Smooth muscle cell (in vitro differentiated cells): ENCODE measurements around the gene BORCS6. TPM values are rescaled to one million over a fixed set of nuclear protein-coding genes. Genes with fewer than 3 reads are reported as not detected.

ENCODE experiments used
- DNase-seq: peaks from one replicate; lab custom pipeline; 2025; ENCODE audit not compliant: unreplicated experiment; lab: John Stamatoyannopoulos, UW
- H2AFZ ChIP-seq: fragments of 200-600 bp; sonication (generic); 2 replicates; pipeline ENCODE4 v1.6.0; 2016; ENCODE audit warnings: antibody characterized with exemption, low read depth, mild to moderate bottlenecking
- H3F3A ChIP-seq: fragments of 200-600 bp; sonication (generic); 2 replicates; pipeline ENCODE4 v1.6.0; 2017; ENCODE audit warnings: antibody characterized with exemption, low read depth
- H3K27ac ChIP-seq: fragments of 200-600 bp; sonication (generic); 2 replicates; pipeline ENCODE4 v1.5.1; 2016; ENCODE audit warnings: low read depth, mild to moderate bottlenecking
- H3K27me3 ChIP-seq: fragments of 200-600 bp; sonication (generic); 2 replicates; pipeline ENCODE4 v1.6.1; 2016; ENCODE audit warnings: low read depth, mild to moderate bottlenecking
- H3K36me3 ChIP-seq: fragments of 200-600 bp; sonication (generic); 2 replicates; pipeline ENCODE4 v1.5.1; 2016; ENCODE audit warnings: low read depth
- H3K4me1 ChIP-seq: fragments of 200-600 bp; sonication (generic); 2 replicates; pipeline ENCODE4 v1.5.1; 2016; ENCODE audit warnings: low read depth
- H3K4me2 ChIP-seq: fragments of 200-600 bp; sonication (generic); 2 replicates; pipeline ENCODE4 v1.6.0; 2016; ENCODE audit warnings: mild to moderate bottlenecking
- H3K4me3 ChIP-seq: fragments of 200-600 bp; sonication (generic); 2 replicates; pipeline ENCODE4 v1.5.1; 2016; ENCODE audit warnings: mild to moderate bottlenecking
- H3K79me2 ChIP-seq: fragments of 200-600 bp; sonication (generic); 2 replicates; pipeline ENCODE4 v1.6.0; 2016; ENCODE audit warnings: low read depth, mild to moderate bottlenecking
- H3K9ac ChIP-seq: fragments of 200-600 bp; sonication (generic); 2 replicates; pipeline ENCODE4 v1.6.0; 2016; ENCODE audit warnings: low read depth
- H3K9me3 ChIP-seq: fragments of 200-600 bp; sonication (generic); replicated peaks from 2 replicates; pipeline ENCODE4 v1.5.1; 2016; ENCODE audit warnings: low read depth
- H4K20me1 ChIP-seq: fragments of 200-600 bp; sonication (generic); 2 replicates; pipeline ENCODE4 v1.6.0; 2016; ENCODE audit warnings: low read depth
- CTCF ChIP-seq: fragments of 200-600 bp; sonication (generic); IDR thresholded peaks from 2 replicates; pipeline ENCODE4 v1.5.1; 2017; ENCODE audit warnings: borderline replicate concordance, mild to moderate bottlenecking, antibody characterized with exemption; ENCODE audit not compliant: insufficient read depth, poor library complexity, severe bottlenecking
- WGBS: methylation state at CpG from one replicate; pipeline ENCODE4 v1.1.7; 2016; ENCODE audit warnings: low lambda C conversion rate; 5-methylcytosine and 5-hydroxymethylcytosine counted together
- polyA plus RNA-seq: library from polyadenylated mRNA; unstranded; fragments of >200 nt; fragmentation: Nextera tagmentation; extraction: Ambion mirVana; gene quantifications from 2 replicates; pipeline ENCODE4 v1.2.1, GENCODE V29; 2016
- total RNA-seq: library from RNA; depleted of rRNA; stranded (reverse); fragments of >200 nt; gene quantifications from 2 replicates; pipeline ENCODE4 v1.2.3, GENCODE V29; 2014

BORCS6 gene
- total and polyA plus RNA-seq, 2 experiments from 2014 or later, result 3.2 to 6.3 TPM

GRCh38 chr17:8176998-8177731 is 12.8 kb downstream of the BORCS6 start:
- H3K27ac ChIP-seq, result peak overlapping the region; percentile 68
- no peak for DNase-seq
- 79% methylated on average over 19 of the region's 19 CpGs for WGBS

GRCh38 chr17:8176197-8176940 is 13.6 kb downstream of the BORCS6 start, which contains the start of gene TMEM107:
Gene TMEM107, minus strand, starts transcription at chr17:8176380. Its CDS starts 94 bp downstream, at chr17:8176286.
- H3K79me2 ChIP-seq, result no peaks in the 10 kb centered on the region
- no peaks in the 10 kb centered on the region for H4K20me1 ChIP-seq
- no peak for TF ChIP-seq CTCF
- H3F3A ChIP-seq, result no peaks in the 10 kb centered on the region
- 4% methylated on average over 56 of the region's 56 CpGs for WGBS
- H3K4me1 ChIP-seq, result peaks cover 16% of the 10 kb centered on the region
- H3K27ac ChIP-seq, result peak within 1 kb of the TSS; percentile 68
- DNase-seq, result peak; percentile 57
- H3K4me2 ChIP-seq, result peak within 1 kb of the TSS; percentile 92
- H2AFZ ChIP-seq, result peak within 1 kb of the TSS; percentile 89
- peak within 1 kb of the TSS; percentile 84 for H3K9ac ChIP-seq
- H3K4me3 ChIP-seq, result peak within 1 kb of the TSS; percentile 61
- no peaks in the 10 kb centered on the region for H3K9me3 ChIP-seq
- H3K27me3 ChIP-seq, result no peaks in the 10 kb centered on the region
- H3K36me3 ChIP-seq, result no peaks in the 10 kb centered on the region

More at GRCh38 chr17:8176998-8177731, 12.8 kb downstream of the BORCS6 start:
- Histone ChIP-seq H3K27me3 (no peaks in the 10 kb centered on the region), H3K79me2 (no peaks in the 10 kb centered on the region), H3K4me3 (peak overlapping the region; percentile 61), H3F3A (no peaks in the 10 kb centered on the region), H4K20me1 (no peaks in the 10 kb centered on the region), H3K9ac (peak overlapping the region; percentile 84), H3K9me3 (no peaks in the 10 kb centered on the region), H3K4me2 (peak overlapping the region; percentile 92), H3K36me3 (no peaks in the 10 kb centered on the region), H2AFZ (peak overlapping the region; percentile 89), H3K4me1 (peaks cover 16% of the 10 kb centered on the region)
- no peak for TF ChIP-seq CTCF

- Histone ChIP-seq H3K27me3 (no peaks in the 10 kb centered on the region), H3K9ac (peak overlapping the region; percentile 84), H4K20me1 (no peaks in the 10 kb centered on the region), H3K27ac (peak overlapping the region; percentile 68), H2AFZ (peak overlapping the region; percentile 89), H3F3A (no peaks in the 10 kb centered on the region), H3K4me1 (peaks cover 16% of the 10 kb centered on the region), H3K79me2 (no peaks in the 10 kb centered on the region), H3K4me2 (peak overlapping the region; percentile 92), H3K36me3 (no peaks in the 10 kb centered on the region), H3K9me3 (no peaks in the 10 kb centered on the region), H3K4me3 (peak overlapping the region; percentile 61)
- no peak for TF ChIP-seq CTCF
- no peak for DNase-seq
- 12% methylated on average over 11 of the region's 11 CpGs for WGBS
These were observed 14.2 kb downstream of the BORCS6 start for GRCh38 chr17:8175795-8176196.
